ENCODE data around the gene PARD6A.

Gene PARD6A

DNA sequence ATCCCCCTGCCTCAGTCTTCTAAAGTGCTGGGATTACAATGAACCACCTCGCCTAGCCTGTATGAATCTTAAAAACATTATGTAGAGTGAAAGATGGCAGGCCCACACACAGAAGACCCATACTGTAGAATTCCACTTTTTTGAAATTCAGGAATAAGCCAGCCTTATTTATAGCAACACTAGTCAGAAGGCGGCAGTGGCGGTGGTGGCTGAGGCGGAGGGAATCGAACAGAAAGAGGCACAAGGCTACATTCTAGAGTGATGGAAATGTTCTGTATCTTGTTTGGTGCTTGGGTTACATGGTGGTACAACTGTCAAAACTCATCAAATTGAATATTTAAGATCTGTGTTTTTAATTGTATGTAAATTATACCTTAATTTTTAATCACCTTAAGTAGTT, 47.0 kb downstream of the PARD6A start:
- H3K4me3 ChIP-seq (ENCODE audit: insufficient read depth, low read depth, low read length): no peak overlapping the region
- 95 to 96% methylated on average over 4 to 5 of the region's 5 CpGs for WGBS, 2 experiments
- H3K27me3 ChIP-seq (ENCODE audit: control insufficient read depth, insufficient read depth, low read length, poor library complexity, severe bottlenecking): no peaks in the 10 kb centered on the region

DNA sequence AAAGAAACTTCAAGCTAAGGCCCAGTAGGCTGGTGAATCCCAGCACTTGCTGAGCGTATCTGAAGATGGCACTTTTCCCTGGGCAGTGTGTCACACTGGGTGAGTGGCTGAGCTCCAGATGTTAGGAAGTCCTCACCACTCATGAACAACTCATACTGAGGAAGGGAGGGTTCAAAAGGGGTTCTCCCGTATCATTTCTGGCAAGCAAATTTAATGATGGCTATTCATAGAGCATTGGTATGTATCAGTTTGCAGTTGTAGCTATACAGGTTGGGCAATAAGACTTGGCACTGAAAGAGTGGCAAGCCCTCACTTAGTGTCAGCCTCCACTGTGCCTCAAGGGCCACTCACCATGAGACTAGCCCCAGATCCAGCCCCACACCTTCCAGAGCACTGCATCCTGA, 47.6 kb downstream of the PARD6A start:
- Histone ChIP-seq H3K9me3 (ENCODE audit: control insufficient read depth, low read length) (no peaks in the 10 kb centered on the region), H3K27me3 (ENCODE audit: control insufficient read depth, insufficient read depth, low read length, poor library complexity, severe bottlenecking) (no peaks in the 10 kb centered on the region), H3K4me1 (ENCODE audit: control insufficient read depth, insufficient read depth, low read length) (no peaks in the 10 kb centered on the region), H3K4me3 (ENCODE audit: insufficient read depth, low read depth, low read length) (no peak overlapping the region), H3K27ac (ENCODE audit: insufficient read depth, low read depth, low read length, poor library complexity, severe bottlenecking) (no peak overlapping the region), H3K36me3 (ENCODE audit: control insufficient read depth, insufficient read depth, low read length) (no peaks in the 10 kb centered on the region)
- 93% methylated on average over 2 of the region's 2 CpGs for WGBS, 2 experiments

More for the DNA sequence above, 47.0 kb downstream of the PARD6A start:
- Histone ChIP-seq H3K27ac (ENCODE audit: insufficient read depth, low read depth, low read length, poor library complexity, severe bottlenecking) (no peak overlapping the region), H3K36me3 (ENCODE audit: control insufficient read depth, insufficient read depth, low read length) (no peaks in the 10 kb centered on the region), H3K9me3 (ENCODE audit: control insufficient read depth, low read length) (no peaks in the 10 kb centered on the region), H3K4me1 (ENCODE audit: control insufficient read depth, insufficient read depth, low read length) (no peaks in the 10 kb centered on the region)

GRCh38 chr16:67709050-67709449, 48.3 kb downstream of the PARD6A start:
- no peaks in the 10 kb centered on the region for H3K36me3 ChIP-seq (ENCODE audit: control insufficient read depth, insufficient read depth, low read length)
- H3K9me3 ChIP-seq (ENCODE audit: control insufficient read depth, low read length): no peaks in the 10 kb centered on the region
- H3K27ac ChIP-seq (ENCODE audit: insufficient read depth, low read depth, low read length, poor library complexity, severe bottlenecking): no peak overlapping the region
- H3K4me1 ChIP-seq (ENCODE audit: control insufficient read depth, insufficient read depth, low read length): no peaks in the 10 kb centered on the region
- H3K4me3 ChIP-seq (ENCODE audit: insufficient read depth, low read depth, low read length): no peak overlapping the region
- 88 to 91% methylated on average over 1 of the region's 1 CpG for WGBS, 2 experiments
- H3K27me3 ChIP-seq (ENCODE audit: control insufficient read depth, insufficient read depth, low read length, poor library complexity, severe bottlenecking): no peaks in the 10 kb centered on the region

DNA sequence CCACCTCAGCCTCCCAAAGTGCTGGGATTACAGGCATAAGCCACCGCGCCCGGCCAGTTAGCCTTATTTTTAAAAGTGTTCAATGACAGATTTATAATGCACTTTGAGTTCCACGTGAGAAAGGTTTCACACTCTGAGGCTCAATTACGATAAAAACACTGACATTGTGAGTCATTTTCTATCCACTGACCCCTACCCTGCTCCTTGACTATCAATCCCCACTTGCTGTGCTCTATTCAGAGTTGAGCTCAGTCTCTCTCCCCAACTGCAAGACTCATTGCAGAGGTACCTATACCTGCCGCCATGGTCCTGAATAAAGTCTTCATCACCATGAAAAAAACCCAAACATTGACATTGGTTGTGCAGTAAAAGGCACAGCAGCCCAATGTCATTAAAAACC, 49.8 kb downstream of the PARD6A start:
- WGBS, 2 experiments: 83 to 91% methylated on average over 6 of the region's 6 CpGs
- no peaks in the 10 kb centered on the region for H3K9me3 ChIP-seq (ENCODE audit: control insufficient read depth, low read length)
- no peak overlapping the region for H3K4me3 ChIP-seq (ENCODE audit: insufficient read depth, low read depth, low read length)

More for the DNA sequence above, 49.8 kb downstream of the PARD6A start:
- Histone ChIP-seq H3K36me3 (ENCODE audit: control insufficient read depth, insufficient read depth, low read length) (no peaks in the 10 kb centered on the region), H3K27me3 (ENCODE audit: control insufficient read depth, insufficient read depth, low read length, poor library complexity, severe bottlenecking) (no peaks in the 10 kb centered on the region), H3K27ac (ENCODE audit: insufficient read depth, low read depth, low read length, poor library complexity, severe bottlenecking) (no peak overlapping the region), H3K4me1 (ENCODE audit: control insufficient read depth, insufficient read depth, low read length) (no peaks in the 10 kb centered on the region)
